Mammary epithelial cell (primary cell): Measurements from ENCODE around the gene TLDC2.
"Not testable (repeated sequence)": the region's sequence is repeated elsewhere in the genome, so short reads cannot be mapped to it uniquely, and the experiment has no call there.

Source experiments
- EZH2 ChIP-seq: IDR thresholded peaks from 2 replicates; pipeline ENCODE4 v1.6.1; 2012; ENCODE audit warnings: low read length, inconsistent platforms, borderline replicate concordance
- TF ChIP-seq, protein P1 (sequence below), 2 donors: IDR thresholded peaks in 1 of 2; conservative IDR thresholded peaks in 1 of 2; 2 replicates each; pipeline ENCODE4 v1.5.1; 2011 to 2012; ENCODE audit warnings: inconsistent platforms in 2 of 2, low read length in 2 of 2, mild to moderate bottlenecking in 2 of 2, control low read depth in 1 of 2, low read depth in 1 of 2; ENCODE audit not compliant: insufficient read depth in 1 of 2; ENCODE audit errors: extremely low read depth in 1 of 2

DNA sequence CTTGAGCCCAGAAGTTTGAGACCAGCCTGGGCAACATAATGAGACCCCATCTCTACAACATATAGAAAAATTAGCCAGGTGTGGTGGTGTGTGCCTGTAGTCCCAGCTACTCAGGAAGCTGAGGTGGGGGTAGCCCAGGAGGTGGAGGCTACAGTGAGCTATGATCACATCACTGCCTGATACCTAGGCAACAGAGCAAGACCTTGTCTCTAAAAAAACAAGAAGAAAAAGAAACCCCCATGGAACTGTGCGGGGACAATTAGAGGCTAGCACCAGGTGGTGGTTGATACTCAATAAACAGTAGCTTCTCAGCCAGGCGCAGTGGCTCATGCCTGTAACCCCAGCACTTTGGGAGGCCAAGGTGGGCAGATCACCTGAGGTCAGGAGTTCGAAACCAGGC is 37.6 kb upstream of the TLDC2 start:
- TF ChIP-seq EZH2: not testable (repeated sequence)
- TF ChIP-seq, protein P1, sequence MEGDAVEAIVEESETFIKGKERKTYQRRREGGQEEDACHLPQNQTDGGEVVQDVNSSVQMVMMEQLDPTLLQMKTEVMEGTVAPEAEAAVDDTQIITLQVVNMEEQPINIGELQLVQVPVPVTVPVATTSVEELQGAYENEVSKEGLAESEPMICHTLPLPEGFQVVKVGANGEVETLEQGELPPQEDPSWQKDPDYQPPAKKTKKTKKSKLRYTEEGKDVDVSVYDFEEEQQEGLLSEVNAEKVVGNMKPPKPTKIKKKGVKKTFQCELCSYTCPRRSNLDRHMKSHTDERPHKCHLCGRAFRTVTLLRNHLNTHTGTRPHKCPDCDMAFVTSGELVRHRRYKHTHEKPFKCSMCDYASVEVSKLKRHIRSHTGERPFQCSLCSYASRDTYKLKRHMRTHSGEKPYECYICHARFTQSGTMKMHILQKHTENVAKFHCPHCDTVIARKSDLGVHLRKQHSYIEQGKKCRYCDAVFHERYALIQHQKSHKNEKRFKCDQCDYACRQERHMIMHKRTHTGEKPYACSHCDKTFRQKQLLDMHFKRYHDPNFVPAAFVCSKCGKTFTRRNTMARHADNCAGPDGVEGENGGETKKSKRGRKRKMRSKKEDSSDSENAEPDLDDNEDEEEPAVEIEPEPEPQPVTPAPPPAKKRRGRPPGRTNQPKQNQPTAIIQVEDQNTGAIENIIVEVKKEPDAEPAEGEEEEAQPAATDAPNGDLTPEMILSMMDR (conservative IDR thresholded peaks at IDR 0.05 in 1 of 2, IDR thresholded peaks at IDR 0.05 in 1 of 2; ENCODE audit: extremely low read depth in 1 of 2, insufficient read depth in 1 of 2, low read depth in 1 of 2, low read length in 2 of 2): not testable (repeated sequence)
